CD14-positive monocyte (primary cell): ENCODE data around the gene PAXIP1. TPM values are rescaled to one million over a fixed set of nuclear protein-coding genes. Genes with fewer than 3 reads are reported as not detected.

Source experiments
- DNase-seq, 3 donors: peaks; one replicate each; pipeline ENCODE4 v3.0.0-alpha.2; 2011 to 2022
- H2AFZ ChIP-seq: 2 replicates; pipeline ENCODE4 v1.6.0; 2012; ENCODE audit warnings: mild to moderate bottlenecking, low read depth, low read length, inconsistent platforms; ENCODE audit not compliant: insufficient read depth, poor library complexity, severe bottlenecking
- H3K27ac ChIP-seq, 2 donors: 1 replicate in 1 of 2; 2 replicates in 1 of 2; pipeline ENCODE4 v1.5.1; 2012 to 2013; ENCODE audit warnings: low read length in 2 of 2, control low read depth in 1 of 2, inconsistent platforms in 1 of 2, low read depth in 1 of 2, mild to moderate bottlenecking in 1 of 2
- H3K27me3 ChIP-seq, 2 donors: one replicate each; pipeline versions ENCODE4 v1.6.0 to v1.6.1; 2011 to 2013; ENCODE audit warnings: low read length in 2 of 2; ENCODE audit not compliant: control insufficient read depth in 2 of 2, insufficient read depth in 2 of 2
- H3K36me3 ChIP-seq, 2 donors: replicated peaks in 1 of 2; 1 replicate in 1 of 2; 2 replicates in 1 of 2; pipeline versions ENCODE4 v1.5.1 to v1.6.1; 2012 to 2013; ENCODE audit warnings: low read length in 2 of 2, control low read depth in 1 of 2, inconsistent platforms in 1 of 2, mild to moderate bottlenecking in 1 of 2; ENCODE audit not compliant: insufficient read depth in 2 of 2, control insufficient read depth in 1 of 2
- H3K4me1 ChIP-seq, 2 donors: 1 replicate in 1 of 2; 2 replicates in 1 of 2; pipeline versions ENCODE4 v1.5.1 to v1.6.1; 2012 to 2013; ENCODE audit warnings: low read length in 2 of 2, control low read depth in 1 of 2, inconsistent platforms in 1 of 2, mild to moderate bottlenecking in 1 of 2, moderate library complexity in 1 of 2; ENCODE audit not compliant: insufficient read depth in 2 of 2, control insufficient read depth in 1 of 2
- H3K4me2 ChIP-seq: replicated peaks from 2 replicates; pipeline ENCODE3; 2012; ENCODE audit warnings: low read length, moderate library complexity, mild to moderate bottlenecking; ENCODE audit not compliant: poor library complexity, severe bottlenecking; ENCODE audit errors: extremely low read depth
- H3K4me3 ChIP-seq, 3 experiments: fragments of 200-600 bp in 1 of 3; sonication (generic) in 1 of 3; replicated peaks in 1 of 3; 1 replicate in 2 of 3; 2 replicates in 1 of 3; pipeline ENCODE4 v1.5.1; 2011 to 2013; ENCODE audit warnings: low read length in 3 of 3, mild to moderate bottlenecking in 3 of 3, control low read depth in 2 of 3, low read depth in 2 of 3, inconsistent platforms in 1 of 3, moderate library complexity in 1 of 3
- H3K79me2 ChIP-seq: 2 replicates; pipeline ENCODE4 v1.6.0; 2012; ENCODE audit warnings: mild to moderate bottlenecking, control low read depth, inconsistent platforms, low read length, moderate library complexity; ENCODE audit not compliant: insufficient read depth
- H3K9ac ChIP-seq: 2 replicates; pipeline ENCODE4 v1.6.0; 2017; ENCODE audit warnings: low read length, mild to moderate bottlenecking; ENCODE audit not compliant: insufficient read depth, poor library complexity, severe bottlenecking
- H3K9me3 ChIP-seq, 2 donors: replicated peaks in 1 of 2; 1 replicate in 1 of 2; 2 replicates in 1 of 2; pipeline versions ENCODE4 v1.5.1 to v1.6.1; 2012 to 2013; ENCODE audit warnings: low read length in 2 of 2, control low read depth in 1 of 2; ENCODE audit not compliant: control insufficient read depth in 1 of 2, insufficient read depth in 1 of 2
- H4K20me1 ChIP-seq: 2 replicates; pipeline ENCODE4 v1.6.0; 2012; ENCODE audit warnings: mild to moderate bottlenecking, low read length, control low read depth, moderate library complexity; ENCODE audit not compliant: insufficient read depth
- H3K27ac Mint-ChIP-seq, 7 donors: one replicate each; pipeline ENCODE4 v1.8.0; 2020; ENCODE audit warnings: mild to moderate bottlenecking in 7 of 7, mixed read lengths in 7 of 7, moderate library complexity in 6 of 7, inconsistent platforms in 2 of 7
- H3K27me3 Mint-ChIP-seq, 3 donors: one replicate each; pipeline ENCODE4 v1.8.0; 2021 to 2022; ENCODE audit warnings: low read depth in 3 of 3, mild to moderate bottlenecking in 3 of 3, mixed read lengths in 3 of 3, moderate library complexity in 3 of 3, inconsistent platforms in 1 of 3
- H3K36me3 Mint-ChIP-seq, 2 donors: one replicate each; pipeline ENCODE4 v1.8.0; 2020; ENCODE audit warnings: mixed read lengths in 2 of 2, inconsistent platforms in 1 of 2, mild to moderate bottlenecking in 1 of 2
- H3K4me1 Mint-ChIP-seq: one replicate; pipeline ENCODE4 v1.8.0; 2020; ENCODE audit warnings: mild to moderate bottlenecking, mixed read lengths
- H3K4me3 Mint-ChIP-seq, 2 donors: one replicate each; pipeline ENCODE4 v1.8.0; 2020; ENCODE audit warnings: mild to moderate bottlenecking in 2 of 2, mixed read lengths in 2 of 2, moderate library complexity in 1 of 2
- H3K9me3 Mint-ChIP-seq, 7 donors: one replicate each; pipeline ENCODE4 v1.8.0; 2020 to 2022; ENCODE audit warnings: mixed read lengths in 7 of 7, mild to moderate bottlenecking in 6 of 7, moderate library complexity in 6 of 7, inconsistent platforms in 2 of 7
- CTCF ChIP-seq: fragments of 200-600 bp; IDR thresholded peaks from one replicate; pipeline ENCODE4 v1.8.0; 2022; ENCODE audit warnings: antibody characterized with exemption, mild to moderate bottlenecking
- WGBS: methylation state at CpG from one replicate; pipeline ENCODE4 v1.1.5; 2013; ENCODE audit warnings: missing lambda C conversion rate; ENCODE audit not compliant: insufficient coverage; 5-methylcytosine and 5-hydroxymethylcytosine counted together
- intact Hi-C, 2 donors: fragments of 100-400 bp; cut with micrococcal nuclease; formaldehyde crosslinking; loops; one replicate each; pipeline versions ENCODE4 v1.15.0 to v1.15.1; 2023
- polyA plus RNA-seq, 3 donors: library from polyadenylated mRNA; depleted of rRNA in 1 of 3; unstranded in 2 of 3; stranded (reverse) in 1 of 3; fragments of 300-500 nt in 2 of 3; fragments of >200 nt in 1 of 3; fragmentation: Illumina TruSeq in 2 of 3; gene quantifications; 1 replicate in 2 of 3; 2 replicates in 1 of 3; pipeline ENCODE4 v1.2.3, GENCODE V29; 2012 to 2021

PAXIP1 gene
- polyA plus RNA-seq, 3 donors = 0.44 to 8.4 (median 0.58) TPM

- H3K27me3 Mint-ChIP-seq = peaks cover 0 to 2% (median 0%) of the 10 kb centered on the region in 3 donors
- no peak for TF ChIP-seq CTCF
- Histone ChIP-seq H3K4me1 (no peaks in the 10 kb centered on the region), H3K9me3 (no peaks in the 10 kb centered on the region), H2AFZ (no peak overlapping the region), H3K9ac (no peak overlapping the region), H3K4me3 (no peak overlapping the region), H3K36me3 (peaks cover 57 to 75% of the 10 kb centered on the region in 2 donors), H3K27me3 (no peaks in the 10 kb centered on the region), H3K27ac (no peak overlapping the region), H4K20me1 (no peaks in the 10 kb centered on the region), H3K4me2 (no peak overlapping the region), H3K79me2 (no peaks in the 10 kb centered on the region)
- no peak overlapping the region for H3K4me3 Mint-ChIP-seq
- no peaks in the 10 kb centered on the region for H3K4me1 Mint-ChIP-seq
- H3K9me3 Mint-ChIP-seq = no peaks in the 10 kb centered on the region
- intact Hi-C loops = no loop called here
- peaks cover 69 to 74% of the 10 kb centered on the region in 2 donors for H3K36me3 Mint-ChIP-seq
- no peak for DNase-seq
- H3K27ac Mint-ChIP-seq = no peak overlapping the region
- 100% methylated on average over 3 of the region's 9 CpGs for WGBS
Observed at GRCh38 chr7:154943906-154944305, 59.0 kb downstream of the PAXIP1 start.

GRCh38 chr7:154942691-154943090 is 60.2 kb downstream of the PAXIP1 start:
- H3K27me3 Mint-ChIP-seq = peaks cover 0 to 2% (median 0%) of the 10 kb centered on the region in 3 donors
- intact Hi-C loops = no loop called here
- H3K36me3 Mint-ChIP-seq = peaks cover 61 to 64% of the 10 kb centered on the region in 2 donors

More at GRCh38 chr7:154942691-154943090, 60.2 kb downstream of the PAXIP1 start:
- H3K4me1 ChIP-seq = peaks cover 4 to 10% of the 10 kb centered on the region in 2 donors
- peaks cover 49 to 66% of the 10 kb centered on the region in 2 donors for H3K36me3 ChIP-seq
- WGBS = no CpG with 5 or more reads among the region's 2 CpGs
- DNase-seq = no peak
- no peak overlapping the region for H3K4me2 ChIP-seq
- H3K4me1 Mint-ChIP-seq = peaks cover 10% of the 10 kb centered on the region
- H3K27me3 ChIP-seq = no peaks in the 10 kb centered on the region
- H3K79me2 ChIP-seq = no peaks in the 10 kb centered on the region
- H3K9me3 ChIP-seq = no peaks in the 10 kb centered on the region
- no peaks in the 10 kb centered on the region for H4K20me1 ChIP-seq
- no peaks in the 10 kb centered on the region for H3K9me3 Mint-ChIP-seq
- no peak overlapping the region for H3K27ac ChIP-seq
- H2AFZ ChIP-seq = no peak overlapping the region
- no peak overlapping the region for H3K4me3 ChIP-seq
- no peak overlapping the region for H3K4me3 Mint-ChIP-seq
- TF ChIP-seq CTCF = no peak
- no peak overlapping the region for H3K9ac ChIP-seq
- no peak overlapping the region for H3K27ac Mint-ChIP-seq
